Breast epithelium (tissue), 3 donors: ENCODE data around the gene PLA2G12B.

Source experiments
- CTCF ChIP-seq, 3 donors: fragments of 450-650 bp; IDR thresholded peaks; one replicate each; pipeline ENCODE4 v1.5.1; 2016 to 2017; ENCODE audit warnings: antibody characterized with exemption in 3 of 3, mild to moderate bottlenecking in 3 of 3, moderate library complexity in 3 of 3
- POLR2A ChIP-seq: fragments of 450-650 bp; IDR thresholded peaks from one replicate; pipeline ENCODE4 v1.6.1; 2016; ENCODE audit warnings: antibody characterized with exemption, mild to moderate bottlenecking, moderate library complexity

- no peak for TF ChIP-seq CTCF (IDR thresholded peaks at IDR 0.05)
- TF ChIP-seq POLR2A: no peak
These were observed 48.2 kb downstream of the PLA2G12B start for GRCh38 chr10:72906446-72906845.
